Renal cortex interstitium (tissue), 11 donors: Measurements from ENCODE around the gene RAET1E. TPM values are rescaled to one million over a fixed set of nuclear protein-coding genes. Genes with fewer than 3 reads are reported as not detected.
"Not testable (repeated sequence)": the region's sequence is repeated elsewhere in the genome, so short reads cannot be mapped to it uniquely, and the experiment has no call there.

Experiments
- DNase-seq, 11 donors: peaks; one replicate each; pipeline ENCODE4 v3.0.0-alpha.2; 2013; ENCODE audit warnings: low read depth in 9 of 11, low spot score in 4 of 11; ENCODE audit errors: extremely low read depth in 1 of 11
- polyA plus RNA-seq, 3 donors: library from polyadenylated mRNA; unstranded; fragments of 120-200 nt; gene quantifications; one replicate each; pipeline ENCODE4 v1.2.1, GENCODE V29; 2013; ENCODE audit not compliant: insufficient read length in 3 of 3

The RAET1E gene
- polyA plus RNA-seq, 3 donors, result 0.20 to 0.50 (median 0.30) TPM

DNA sequence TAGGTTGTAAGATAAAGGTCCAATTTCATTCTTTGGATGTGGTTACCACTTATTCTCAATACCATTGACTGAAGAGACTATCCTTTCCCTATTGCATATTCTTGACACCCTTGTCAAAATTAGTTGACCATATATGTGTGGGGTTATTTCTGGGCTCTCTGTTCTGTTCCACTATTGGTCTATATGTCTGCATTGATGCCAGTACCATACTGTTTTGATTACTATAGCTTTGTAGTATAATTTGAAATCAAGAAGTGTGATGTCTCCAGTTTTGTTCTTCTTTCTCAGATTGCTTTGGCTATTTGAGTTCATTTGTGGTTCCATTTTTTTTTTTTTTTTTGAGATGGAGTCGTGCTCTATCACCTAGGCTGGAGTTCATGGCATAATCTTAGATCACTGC, 25.7 kb downstream of the RAET1E start:
- no peak for DNase-seq

DNA sequence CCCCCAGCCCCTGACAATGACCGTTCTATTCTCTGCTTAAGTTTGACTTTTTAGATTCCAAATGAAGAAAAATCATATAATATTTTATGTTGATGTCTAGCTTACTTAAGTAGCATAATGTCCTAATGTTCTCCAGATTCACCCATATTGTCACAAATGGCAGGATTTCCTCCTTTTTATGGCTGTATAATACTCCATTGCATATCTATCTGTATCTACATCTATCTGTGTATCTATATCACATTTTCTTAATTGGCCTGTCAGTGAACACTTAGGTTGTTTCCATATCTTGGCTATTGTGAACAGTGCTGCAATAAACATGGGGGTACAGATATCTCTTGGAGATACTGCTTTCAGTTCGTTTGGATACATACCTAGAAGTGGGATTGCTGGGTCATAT, 26.7 kb downstream of the RAET1E start:
- DNase-seq, result no peak

DNA sequence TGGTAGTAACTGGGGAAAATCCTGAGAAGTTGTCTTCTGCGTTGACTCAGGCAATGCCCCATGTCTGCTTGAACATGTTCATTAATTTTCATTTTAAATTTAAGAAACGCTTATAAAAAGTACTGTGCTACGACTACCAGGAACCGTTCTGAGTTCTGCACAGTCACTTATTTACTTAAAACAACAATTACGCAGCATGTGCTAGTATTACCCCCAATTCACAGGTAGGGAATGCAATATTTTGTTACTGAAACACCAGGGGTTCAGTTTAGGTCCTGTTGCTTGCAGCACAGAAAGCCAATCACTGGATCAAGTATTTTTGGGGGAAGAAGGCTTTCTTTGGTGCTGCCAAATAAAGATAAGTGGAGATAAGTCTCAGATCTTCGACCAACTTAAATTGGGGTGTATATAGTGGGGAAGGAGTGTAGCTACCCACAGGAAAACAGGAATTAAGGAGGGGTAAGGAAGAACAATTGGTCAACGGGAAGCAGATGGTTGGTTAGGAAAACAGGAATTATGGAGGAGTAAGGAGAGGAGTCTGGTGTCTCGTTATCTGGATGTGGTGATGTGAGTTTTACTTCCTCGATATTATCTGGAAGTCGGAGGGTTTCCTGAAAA, 28.5 kb downstream of the RAET1E start:
- DNase-seq, result no peak

DNA sequence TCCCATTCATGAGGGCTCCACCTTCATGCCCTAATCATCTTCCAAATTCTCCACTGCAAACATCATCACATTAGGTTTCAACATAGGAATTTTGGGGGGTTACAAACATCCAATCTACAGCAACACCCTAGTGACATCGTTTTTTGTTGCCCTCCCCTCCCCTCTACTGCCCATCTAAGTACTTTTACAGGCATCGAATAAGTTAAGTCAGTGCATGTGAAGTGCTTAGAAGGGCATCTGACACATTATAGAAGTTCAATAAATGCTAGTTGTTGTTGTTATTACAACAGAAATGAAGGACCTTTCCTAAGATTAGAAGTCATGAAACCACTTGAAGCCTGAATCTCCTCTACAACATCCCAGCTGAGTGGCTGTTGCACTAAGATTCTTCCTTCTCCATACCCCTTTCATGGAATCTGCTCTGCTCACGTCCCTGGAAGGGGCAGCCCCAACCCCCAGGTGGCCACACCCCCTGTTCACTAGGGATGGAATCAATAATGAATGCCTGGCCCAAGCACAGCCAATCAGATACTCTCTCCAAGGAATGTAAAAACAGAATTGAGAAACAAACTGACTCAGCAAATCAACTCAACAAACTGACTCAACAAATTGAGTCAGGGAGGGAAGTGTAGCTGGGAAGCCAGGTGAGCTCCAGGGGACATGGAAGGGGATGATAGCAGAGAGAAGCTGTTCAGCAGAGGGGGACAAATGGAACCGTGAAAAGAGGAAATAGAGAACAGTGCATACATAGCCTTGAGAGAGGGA, 29.9 kb downstream of the RAET1E start:
- DNase-seq, result no peak

DNA sequence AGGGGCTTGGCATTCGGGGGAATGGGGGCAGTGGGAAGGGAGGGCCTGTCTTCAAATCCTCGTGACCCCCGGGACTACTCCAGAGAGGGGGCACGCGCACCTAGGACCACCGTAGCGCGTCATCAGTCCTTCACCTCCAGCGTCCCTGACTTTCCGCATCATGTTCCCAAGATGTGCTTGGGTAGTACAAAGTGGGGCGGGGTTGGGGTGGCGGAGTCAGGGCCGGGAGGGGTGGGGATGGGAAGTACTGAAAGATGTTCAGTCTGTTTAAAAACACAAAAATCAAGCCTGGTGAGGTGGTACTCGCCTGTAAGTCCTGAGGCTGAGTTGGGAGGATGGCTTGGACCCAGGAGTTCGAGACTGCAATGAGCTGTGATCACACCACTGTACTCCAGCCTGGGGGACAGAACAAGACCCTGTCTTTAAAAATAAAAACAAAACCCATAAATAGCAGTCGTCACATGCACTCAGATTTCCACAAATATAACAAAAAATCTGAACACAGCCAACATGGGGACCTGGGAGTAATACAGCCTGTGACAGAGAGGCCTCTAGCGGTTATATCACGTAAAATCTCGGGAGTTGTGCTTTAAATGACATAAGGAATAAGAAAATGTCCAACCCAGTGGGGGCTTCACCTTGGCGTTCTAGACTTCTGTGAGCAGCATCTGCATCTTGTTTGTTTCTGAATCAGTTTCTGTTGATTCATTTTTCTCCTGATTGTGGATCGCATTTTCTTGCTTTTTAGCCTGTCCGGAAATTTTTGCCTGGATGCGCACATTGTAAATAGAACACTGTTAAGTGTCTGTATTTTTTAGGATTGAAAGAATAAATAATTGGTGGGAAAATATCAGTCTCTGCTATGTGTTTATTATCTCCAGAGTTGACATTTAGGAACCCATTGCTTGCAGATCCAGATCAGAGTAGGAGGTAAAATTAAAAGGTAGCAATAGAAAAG, 33.1 kb downstream of the RAET1E start:
- peak in 7 of 11 donors; percentile 38 to 74 (median 45) for DNase-seq

DNA sequence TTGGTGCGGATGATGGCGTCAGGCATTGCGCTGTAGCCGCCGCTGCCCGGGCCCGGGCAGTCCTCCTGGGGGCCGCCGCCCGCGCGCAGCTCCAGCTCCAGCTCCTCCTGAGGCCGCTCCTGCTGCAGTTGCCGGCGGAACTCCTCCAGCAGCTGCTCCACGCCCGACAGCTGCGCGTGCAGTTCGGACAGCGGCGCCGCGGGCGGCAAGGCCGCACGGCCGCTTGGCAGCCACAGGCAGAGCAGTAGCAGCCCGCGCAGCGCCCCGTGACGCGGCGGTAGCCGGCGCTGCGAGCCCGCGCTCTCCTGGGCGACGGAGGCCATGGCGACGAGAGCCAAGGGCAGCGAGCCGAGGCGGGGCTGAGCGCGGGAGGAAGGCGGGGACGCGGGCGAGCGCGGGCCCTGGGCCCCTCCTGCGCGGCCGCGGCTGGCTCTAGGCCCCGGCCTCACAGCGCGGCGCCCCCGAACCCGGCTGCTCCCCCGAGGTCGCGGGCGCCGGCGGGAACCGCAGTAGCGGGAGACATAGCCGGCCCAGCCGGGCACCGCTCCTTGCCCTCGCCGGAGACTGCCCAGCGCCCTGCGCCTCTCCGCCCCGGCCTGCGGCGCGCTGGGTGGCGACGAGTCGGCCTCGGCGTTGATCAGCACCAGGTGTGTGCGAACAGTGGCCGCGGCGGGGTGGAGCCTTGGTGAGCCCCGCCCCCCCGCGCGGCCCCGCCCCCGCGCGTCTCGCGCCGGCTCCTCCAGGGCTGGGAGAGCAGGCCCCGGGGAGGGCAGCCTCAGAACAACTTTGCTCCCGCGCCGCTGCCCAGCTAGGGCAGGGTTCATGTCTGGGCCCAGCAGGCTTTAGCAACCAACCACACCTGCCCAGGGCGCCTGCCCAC, 34.0 kb downstream of the RAET1E start, which contains the start of gene LRP11:
TSS of gene LRP11 (minus strand) at position 662 of the 880 bp plus-strand sequence. CDS start at position 323, 339 bp downstream.
- peak; percentile 63 to 83 (median 79) for DNase-seq

DNA sequence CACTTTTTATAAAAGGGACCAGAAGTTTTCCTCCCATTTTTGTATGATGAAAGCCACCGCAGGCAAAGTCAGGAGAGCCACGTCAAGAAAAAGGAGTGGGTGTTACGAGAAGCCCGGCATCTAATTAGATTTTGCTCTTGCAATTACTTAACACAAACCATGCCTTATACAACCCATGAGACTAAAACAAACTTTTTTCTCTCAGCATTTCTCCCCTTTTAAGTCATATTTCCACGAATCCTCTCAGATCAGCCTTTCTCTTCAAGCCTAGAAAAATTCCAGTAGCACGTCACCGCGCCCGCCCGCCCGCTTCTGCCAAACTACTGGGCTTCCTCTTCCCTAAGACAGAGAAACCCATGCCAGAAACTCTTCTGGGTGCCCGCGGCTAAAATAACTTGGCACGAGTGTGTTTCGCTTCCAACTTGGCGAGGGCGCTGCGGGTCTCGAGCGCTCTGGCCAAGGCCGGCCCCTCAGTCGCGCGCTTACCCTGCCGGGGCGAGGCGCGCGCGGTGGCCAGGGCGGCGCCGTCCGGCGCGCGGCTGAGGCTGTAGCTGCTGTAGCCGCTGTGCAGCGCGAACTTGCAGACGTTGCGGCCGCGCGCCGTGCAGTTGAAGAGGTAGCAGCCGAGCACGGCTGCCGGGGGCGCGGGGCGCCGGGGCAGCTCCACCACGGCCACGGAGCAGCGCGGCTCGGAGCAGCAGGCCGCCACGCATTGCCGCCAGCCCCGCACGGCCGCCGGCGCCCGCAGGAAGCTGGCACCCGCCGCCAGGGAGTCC, 34.8 kb downstream of the RAET1E start:
- peak in 8 of 11 donors; percentile 51 to 65 (median 62) for DNase-seq

DNA sequence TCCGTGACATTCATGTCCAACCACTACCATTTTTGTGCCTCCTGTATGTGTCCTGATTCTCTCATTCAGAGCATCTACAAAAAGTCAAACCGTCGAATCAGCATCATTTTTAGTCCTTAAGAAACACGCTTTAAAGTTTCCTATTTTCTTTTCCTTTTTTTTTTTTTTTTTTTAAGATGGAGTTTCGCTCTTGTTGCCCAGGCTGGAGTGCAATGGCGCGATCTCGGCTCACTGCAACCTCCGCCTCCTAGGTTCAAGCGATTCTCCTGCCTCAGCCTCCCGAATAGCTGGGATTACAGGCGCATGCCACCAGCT, 35.5 kb downstream of the RAET1E start:
- not testable (repeated sequence) for DNase-seq

DNA sequence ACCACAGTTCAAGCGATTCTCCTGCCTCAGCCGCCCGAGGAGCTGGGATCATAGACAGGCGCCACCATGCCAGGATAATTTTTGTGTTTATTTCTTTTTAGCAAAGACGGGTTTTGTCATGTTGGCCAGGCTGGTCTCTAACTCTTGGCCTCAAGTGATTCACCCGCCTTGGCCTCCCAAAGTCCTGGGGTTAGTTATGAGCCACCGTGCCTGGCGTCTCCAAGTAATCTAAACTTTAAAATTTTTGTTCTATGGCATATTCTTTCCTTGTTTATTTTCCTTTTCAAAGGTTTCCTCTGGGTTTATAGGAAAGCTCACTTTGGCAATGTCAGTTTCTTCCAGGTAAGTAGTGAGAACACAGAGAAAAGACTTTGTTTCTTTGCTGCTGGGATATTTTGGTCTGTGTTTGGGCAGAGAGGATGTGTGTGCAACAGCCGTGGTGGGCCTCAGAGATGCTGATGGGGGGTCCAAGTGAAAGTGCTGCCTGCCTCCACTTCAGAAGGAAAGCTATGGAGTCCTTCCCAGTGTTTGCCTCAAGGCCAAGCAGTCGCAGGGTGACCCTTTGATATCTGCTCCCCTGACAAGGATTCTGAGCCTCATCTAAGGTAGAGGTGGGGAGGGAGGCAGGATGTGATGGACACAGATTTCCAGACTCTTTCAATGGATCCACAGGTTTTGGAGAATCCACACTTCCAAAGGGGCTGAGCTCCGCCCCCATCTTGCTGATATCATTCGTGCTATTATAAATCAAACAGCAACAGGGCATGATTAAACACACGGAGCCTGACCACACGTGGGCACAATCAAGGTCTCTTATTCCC, 36.1 kb downstream of the RAET1E start:
- no peak for DNase-seq

DNA sequence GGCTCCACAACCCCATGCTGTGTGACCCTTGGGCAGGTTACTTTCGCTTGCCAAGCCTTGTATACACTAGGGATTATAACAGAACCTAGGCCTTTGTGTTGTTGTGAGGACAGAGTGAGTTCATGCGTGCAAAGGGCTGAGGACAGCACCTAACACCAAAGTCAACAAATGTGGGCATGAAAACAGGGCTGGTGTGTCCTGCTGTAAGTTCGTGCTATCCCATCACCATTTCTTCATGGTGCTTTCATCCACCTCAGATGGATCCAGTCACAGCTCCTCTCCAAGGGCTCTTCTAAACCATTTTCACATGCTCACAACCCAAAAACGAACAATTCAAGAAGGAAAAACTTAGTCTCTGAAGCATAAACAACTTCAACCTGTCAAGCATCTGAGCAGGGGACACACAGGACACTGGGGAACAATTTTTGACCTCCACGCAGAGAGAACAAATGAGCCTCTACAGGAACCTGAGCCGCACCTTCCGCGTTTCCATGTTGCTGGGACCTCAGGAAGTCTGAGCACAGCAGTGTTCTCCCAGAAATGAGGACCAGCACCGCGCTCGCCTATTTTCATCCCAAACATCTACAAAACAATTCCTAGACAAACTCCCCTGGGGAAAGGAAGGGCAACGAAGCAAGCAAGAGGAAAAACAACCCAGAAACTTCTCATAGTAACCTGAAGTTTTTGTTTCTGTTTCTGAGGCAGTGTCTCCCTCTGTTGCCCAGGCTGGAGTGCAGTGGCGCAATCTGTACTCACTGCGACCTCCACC, 36.9 kb downstream of the RAET1E start:
- DNase-seq, result no peak

DNA sequence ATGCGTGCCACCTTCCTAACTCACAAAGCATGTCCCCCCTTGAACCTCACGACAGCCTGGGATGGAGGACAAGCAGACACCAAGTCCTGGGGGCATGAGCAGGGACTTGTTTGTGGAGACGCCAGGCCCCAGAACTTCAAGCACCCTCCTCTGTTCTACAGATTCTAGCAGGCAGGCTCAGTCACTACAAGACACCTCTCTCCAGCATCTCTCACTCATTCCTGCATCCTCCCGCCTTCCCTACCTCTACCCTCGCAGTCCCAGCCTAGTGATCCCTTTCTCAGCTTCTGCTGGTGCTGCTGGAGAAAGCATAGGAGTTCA, 37.4 kb downstream of the RAET1E start:
- no peak for DNase-seq

DNA sequence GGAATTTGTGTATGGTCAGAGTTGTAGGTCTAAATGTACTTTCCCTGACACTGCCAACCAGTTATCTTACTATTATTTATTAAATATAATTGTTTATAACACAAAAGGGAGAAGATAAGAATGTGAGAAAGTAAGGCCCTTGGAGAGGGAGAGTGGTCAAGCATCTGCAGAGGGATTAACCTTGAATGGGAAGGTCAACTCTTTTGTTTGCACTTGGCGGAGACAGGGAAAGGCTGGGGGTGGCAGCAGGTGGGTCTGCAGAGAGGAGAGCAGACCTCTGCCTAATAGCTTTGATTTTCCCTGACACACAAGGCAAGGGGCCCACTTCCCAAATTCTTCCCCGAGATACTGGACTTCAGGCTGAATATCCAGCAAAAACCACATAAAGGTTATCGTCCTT, 38.0 kb downstream of the RAET1E start:
- no peak for DNase-seq

DNA sequence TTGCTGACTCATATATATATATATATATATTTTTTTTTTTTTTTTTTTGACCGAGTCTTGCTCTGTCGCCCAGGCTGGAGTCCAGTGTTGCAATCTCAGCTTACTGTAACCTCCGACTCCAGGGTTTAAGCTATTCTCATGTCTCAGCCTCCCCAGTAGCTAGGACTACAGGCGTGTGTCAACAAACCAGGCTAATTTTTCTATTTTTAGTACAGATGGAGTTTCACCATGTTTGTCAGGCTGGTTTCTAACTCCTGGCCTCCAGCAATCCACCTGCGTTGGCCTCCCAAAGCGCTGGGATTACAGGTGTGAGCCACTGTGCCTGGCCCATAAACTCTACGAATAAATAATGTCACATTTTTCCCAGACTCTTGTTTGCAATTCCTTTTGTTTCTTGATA, 38.5 kb downstream of the RAET1E start:
- no peak for DNase-seq

DNA sequence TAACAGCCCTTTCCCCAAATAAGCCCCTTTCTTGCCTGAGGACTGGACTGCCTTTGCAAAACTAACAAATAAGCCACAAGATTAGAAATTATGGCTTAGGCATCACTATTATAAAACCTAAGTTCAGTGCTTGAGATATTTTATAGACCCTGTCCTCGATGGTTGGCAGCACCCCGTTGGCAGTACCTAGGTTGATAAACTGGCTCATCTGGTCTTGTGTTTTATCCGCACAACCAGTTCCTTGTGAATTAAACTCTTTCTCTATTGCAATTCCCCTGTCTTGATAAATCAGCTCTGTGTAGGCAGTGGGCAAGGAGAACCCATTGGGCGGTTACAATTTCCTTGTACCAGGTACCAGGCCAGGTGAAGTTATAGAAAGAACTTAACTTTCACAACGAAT, 40.4 kb downstream of the RAET1E start:
- DNase-seq, result no peak

DNA sequence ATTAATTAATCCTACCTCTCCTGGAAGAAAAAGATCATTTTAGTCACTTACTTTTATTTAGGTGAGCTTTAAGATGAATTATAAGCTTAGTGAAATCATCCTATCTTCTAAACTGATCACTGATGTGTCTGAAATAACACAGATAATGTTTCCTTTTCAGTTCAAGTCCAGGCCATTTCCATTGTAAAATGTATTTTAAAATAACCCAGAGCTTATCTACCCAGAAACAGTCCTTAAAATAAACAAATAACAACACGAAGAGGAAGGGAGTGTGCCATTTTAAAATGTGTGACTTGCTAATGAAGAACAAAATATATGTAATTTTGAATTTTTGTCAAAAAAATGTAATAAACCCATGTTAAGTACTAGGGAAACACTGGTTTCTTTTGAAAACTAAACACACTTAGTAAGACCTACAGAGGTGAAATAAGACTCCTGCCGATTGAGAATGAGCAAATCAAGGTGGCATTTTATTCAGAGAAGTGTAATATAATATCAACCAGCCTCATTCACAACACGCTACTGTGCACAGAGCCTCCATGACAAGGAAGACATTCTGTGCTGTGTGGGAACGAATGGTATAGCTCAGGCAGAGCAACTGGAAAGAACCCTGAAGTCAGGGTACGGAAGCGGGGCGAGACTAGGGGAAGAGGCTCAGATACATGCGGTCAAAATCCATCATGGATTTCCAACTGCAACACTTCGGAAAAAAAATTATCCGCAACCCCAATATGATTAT, 41.5 kb downstream of the RAET1E start:
- DNase-seq, result no peak

DNA sequence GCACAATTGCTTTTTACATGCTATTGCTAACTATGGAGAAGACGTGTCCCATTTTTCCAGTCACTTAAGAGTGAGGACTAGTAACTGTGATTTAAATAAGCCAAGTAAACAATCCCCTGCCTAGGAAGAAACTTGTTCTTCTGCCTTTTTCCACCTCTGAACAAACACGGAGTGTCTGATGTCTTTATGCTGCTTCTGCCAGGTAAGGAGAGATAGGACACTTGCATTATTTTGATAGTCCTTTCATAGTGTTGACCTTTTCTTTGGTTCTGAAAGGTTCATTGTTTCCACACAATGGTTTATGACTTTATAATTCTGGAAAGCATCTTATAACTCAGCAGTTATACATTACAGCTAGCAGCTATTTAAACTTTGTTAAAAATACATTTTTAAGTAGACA, 42.2 kb downstream of the RAET1E start:
- no peak for DNase-seq
